Measurements from ENCODE around the gene FAM53B.

Gene FAM53B

GRCh38 chr10:124578231-124579010 lies 165.8 kb downstream of the FAM53B start:
- no peak for DNase-seq (ENCODE audit: low spot score)

DNA sequence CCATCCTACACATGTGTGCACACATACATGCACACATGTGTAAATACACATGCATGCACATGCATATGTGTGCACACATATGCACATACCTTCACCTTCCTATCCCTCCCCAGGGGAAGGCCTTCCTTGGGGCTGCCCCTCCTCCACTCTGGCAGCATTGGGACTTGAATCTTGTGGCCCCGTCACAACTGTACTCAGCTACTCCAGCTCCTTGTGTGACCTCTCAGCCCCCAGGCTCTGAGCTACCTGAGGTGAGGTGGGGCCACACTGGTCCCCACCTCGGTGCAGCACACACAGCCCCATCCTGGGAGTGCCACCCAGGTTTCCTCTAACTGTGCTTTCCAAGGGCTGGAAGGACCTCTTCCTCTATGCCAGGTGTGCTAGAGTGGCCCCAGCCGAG lies 166.5 kb downstream of the FAM53B start:
- no peak for DNase-seq (ENCODE audit: low spot score)

DNA sequence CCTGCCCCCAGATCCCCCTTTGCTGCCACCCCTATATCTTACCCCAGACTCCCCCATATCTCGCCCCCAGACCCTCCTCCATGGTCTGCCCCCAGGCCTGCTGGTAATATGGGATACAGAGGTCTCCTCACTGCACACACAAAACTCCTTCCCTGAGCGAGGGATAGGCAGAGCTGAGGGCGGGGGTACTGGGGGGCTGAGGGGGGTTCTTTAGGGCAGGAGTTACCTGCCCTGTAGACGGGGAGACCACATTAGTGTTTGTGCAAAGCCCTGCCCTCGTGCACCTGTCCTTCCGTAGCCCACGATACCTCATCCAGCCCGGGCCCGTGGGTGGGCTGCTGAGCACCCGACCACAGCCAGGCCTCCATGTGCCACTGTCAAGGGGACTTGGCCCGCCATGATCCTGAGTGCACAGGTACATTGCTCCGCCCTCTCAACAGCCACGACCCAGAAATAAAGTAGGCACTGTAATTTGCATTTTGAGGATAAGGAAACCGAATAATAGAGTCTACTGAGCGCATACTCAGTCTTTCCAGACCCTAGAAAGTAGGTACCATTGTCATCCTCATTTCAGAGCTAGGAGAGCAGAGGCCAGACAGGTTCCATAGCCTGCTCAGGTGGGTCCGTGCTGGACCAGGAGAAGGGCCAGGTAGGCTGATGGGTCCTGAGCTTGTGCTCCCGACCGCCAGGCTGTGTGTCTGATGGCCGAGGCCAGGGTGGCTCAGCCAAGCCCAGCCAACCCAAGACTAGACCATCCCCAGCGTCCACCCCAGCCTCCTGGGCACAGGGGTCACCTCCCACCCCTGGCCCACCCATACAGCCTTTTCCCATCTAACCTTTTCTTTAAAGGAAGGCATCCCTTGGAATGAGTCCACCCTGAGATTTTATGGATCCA lies 167.4 kb downstream of the FAM53B start:
- DNase-seq (ENCODE audit: low spot score): no peak

DNA sequence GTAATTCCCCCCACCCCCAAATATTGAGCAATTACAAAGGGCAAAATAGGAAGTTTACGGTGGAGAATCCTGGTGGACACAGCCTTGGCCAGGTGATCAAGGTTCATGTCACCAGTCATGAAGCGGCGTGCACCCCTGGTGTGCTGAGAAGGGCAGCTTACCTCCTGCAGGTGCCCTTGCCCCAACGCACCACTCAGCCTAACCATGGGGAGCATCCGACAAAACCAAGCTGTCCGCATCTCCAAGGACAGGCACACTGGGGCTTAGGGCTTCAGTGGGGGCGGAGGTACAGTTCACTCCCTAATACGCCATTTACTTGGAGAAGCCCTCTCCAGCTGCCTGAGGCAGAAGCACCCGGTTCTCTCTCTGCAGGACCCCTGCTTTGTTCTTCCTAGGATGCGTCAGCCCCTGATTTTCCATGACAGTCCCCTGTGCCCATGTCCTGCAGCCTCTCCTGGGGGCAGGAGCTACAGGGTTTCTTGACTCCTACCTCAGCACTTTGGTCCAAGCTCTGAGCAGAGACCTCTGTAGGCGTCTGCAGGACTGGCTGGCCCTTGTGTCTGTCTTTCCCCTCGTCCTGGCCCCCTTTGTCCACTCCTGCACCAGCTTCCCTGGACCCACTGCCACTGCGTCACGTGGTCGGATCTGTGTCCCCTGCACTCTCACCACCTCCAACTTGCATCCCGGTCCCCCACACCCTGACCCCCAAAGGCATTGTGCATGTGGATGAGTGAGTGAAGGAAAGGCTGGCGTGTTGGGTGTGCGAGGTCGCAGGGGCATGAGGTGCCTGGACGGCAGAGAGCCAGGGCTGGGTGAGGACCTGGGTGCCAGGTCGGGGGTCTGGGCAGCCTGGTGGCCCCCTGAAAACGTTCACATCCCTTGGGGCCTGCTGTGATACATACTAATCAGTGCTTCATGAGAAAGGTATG lies 168.8 kb downstream of the FAM53B start:
- no peak for DNase-seq (ENCODE audit: low spot score)

- no peak for DNase-seq (ENCODE audit: low spot score)
Observed at GRCh38 chr10:124574456-124575070, 169.6 kb downstream of the FAM53B start.

DNA sequence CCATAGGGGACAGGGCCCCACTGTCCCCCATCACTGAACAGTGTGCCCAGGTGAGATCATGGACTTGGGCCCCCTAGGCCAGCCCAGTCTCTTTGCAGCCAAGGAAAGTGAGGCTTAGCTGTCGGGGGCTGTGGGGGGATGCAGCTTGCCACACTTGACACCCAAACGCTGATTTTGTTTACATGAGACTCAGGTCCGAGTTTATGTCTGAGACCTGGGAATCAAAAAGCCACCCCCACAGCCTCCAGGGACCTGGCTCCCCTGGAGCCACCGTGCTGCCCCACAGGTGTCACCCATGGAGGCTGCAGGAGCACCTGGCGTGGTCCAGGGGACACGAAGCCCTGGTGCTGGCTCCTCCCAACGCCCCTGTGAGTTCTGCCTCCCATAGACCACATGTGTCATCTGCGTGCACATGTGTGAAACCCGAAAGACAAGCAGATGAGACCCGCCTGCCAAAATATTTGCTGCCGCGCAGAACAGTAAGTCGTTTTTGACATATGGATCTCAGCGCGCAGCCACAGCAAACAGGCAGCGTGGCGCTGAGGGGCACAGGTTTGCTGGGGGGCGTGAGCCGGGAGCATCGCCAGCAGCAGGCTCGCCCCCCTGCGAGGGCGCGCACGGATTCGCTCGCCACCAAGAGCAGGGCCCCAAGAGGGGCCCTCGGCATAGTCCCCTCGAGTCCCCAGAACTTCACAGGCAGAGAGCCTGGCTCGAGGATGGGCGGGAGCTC lies 170.3 kb downstream of the FAM53B start:
- DNase-seq (ENCODE audit: low spot score): no peak

- no peak for DNase-seq (ENCODE audit: low spot score)
Observed at GRCh38 chr10:124572751-124573150, 171.4 kb downstream of the FAM53B start.

DNA sequence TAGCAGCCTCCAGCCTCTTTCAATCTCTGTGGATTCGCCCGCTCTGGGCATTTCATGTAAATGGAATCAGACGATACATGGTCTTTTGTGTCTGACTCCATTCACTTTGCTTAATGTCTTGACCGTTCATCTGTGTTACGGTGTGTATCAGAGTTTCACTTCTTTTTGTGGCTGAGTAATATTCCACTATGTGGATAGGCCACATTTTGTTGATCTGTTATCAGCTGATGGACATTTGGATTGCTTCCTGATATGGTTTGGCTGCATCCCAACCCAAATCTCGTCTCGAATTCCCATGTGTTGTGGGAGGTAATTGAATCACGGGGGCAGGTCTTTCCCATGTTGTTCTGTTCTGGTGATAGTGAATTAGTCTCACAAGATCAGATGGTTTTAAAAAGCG lies 173.5 kb downstream of the FAM53B start:
- DNase-seq (ENCODE audit: low spot score): no peak

GRCh38 chr10:124569623-124570470 lies 174.3 kb downstream of the FAM53B start:
- DNase-seq (ENCODE audit: low spot score): no peak

Small RNA genes lying within 50 kb of the gene (small RNA-seq; reads per million reads assigned to genes)
- 0 reads per million in 2 experiments for gene RF00019

All from SK-N-DZ (cell line).